HepG2 (cell line): ENCODE results near the gene LIPT1. TPM values are rescaled to one million over a fixed set of nuclear protein-coding genes. Genes with fewer than 3 reads are reported as not detected.

Experiments used
- ATRX ChIP-seq: sonication (generic); formaldehyde crosslinking; IDR thresholded peaks from 2 replicates; pipeline ENCODE4 v1.4.0; 2020; ENCODE audit warnings: missing genetic modification reagents, borderline replicate concordance
- FOSL2 ChIP-seq: sonication (generic); formaldehyde crosslinking; IDR thresholded peaks from 2 replicates; pipeline ENCODE4 v1.4.0; 2020; ENCODE audit warnings: missing genetic modification reagents
- GTF3A ChIP-seq: sonication (generic); formaldehyde crosslinking; conservative IDR thresholded peaks from 2 replicates; pipeline ENCODE4 v1.4.0; 2020; ENCODE audit warnings: mild to moderate bottlenecking, missing genetic modification reagents
- KDM6A ChIP-seq: IDR thresholded peaks from 2 replicates; pipeline ENCODE4 v1.6.1; 2016; ENCODE audit warnings: low read depth
- NFATC3 ChIP-seq: sonication (generic); formaldehyde crosslinking; IDR thresholded peaks from 2 replicates; pipeline ENCODE4 v1.5.1; 2020; ENCODE audit warnings: mild to moderate bottlenecking, missing genetic modification reagents
- NR2F1 ChIP-seq, 2 experiments: fragments of 450-650 bp in 1 of 2; formaldehyde crosslinking in 1 of 2; IDR thresholded peaks; 2 replicates each; pipeline versions ENCODE4 v1.5.0 to v1.6.1; 2016 to 2020; ENCODE audit warnings: mild to moderate bottlenecking in 1 of 2, missing compliant biosample characterization in 1 of 2, missing genetic modification reagents in 1 of 2, moderate library complexity in 1 of 2
- NRL ChIP-seq: sonication (generic); formaldehyde crosslinking; IDR thresholded peaks from 2 replicates; pipeline ENCODE4 v1.5.0; 2020; ENCODE audit warnings: missing genetic modification reagents, mild to moderate bottlenecking, moderate library complexity, borderline replicate concordance
- PAF1 ChIP-seq: IDR thresholded peaks from 2 replicates; pipeline ENCODE4 v1.6.1; 2016; ENCODE audit warnings: missing genetic modification reagents, missing compliant biosample characterization
- RAD21 ChIP-seq: fragments of 450-650 bp; formaldehyde crosslinking; IDR thresholded peaks from 2 replicates; pipeline ENCODE4 v1.5.0; 2020; ENCODE audit warnings: mild to moderate bottlenecking
- RAD51 ChIP-seq: fragments of 450-650 bp; IDR thresholded peaks from 2 replicates; pipeline ENCODE4 v1.6.1; 2016; ENCODE audit warnings: borderline replicate concordance
- SNAPC2 ChIP-seq: sonication (generic); formaldehyde crosslinking; IDR thresholded peaks from 2 replicates; pipeline ENCODE4 v1.8.1; 2022; ENCODE audit warnings: mild to moderate bottlenecking, missing genetic modification reagents
- YEATS4 ChIP-seq: sonication (generic); formaldehyde crosslinking; IDR thresholded peaks from 2 replicates; pipeline ENCODE4 v1.4.0; 2020; ENCODE audit warnings: missing genetic modification reagents, borderline replicate concordance
- polyA plus RNA-seq, 8 experiments: library from polyadenylated mRNA; depleted of rRNA in 3 of 8; stranded (reverse) in 7 of 8; unstranded in 1 of 8; fragments of >200 nt; fragmentation: Illumina TruSeq in 4 of 8; extraction: Trizol in 4 of 8; gene quantifications; 2 replicates each; pipeline versions ENCODE4 v1.2.1 to v1.2.3, GENCODE V29; 2011 to 2016; ENCODE audit warnings: low read depth in 4 of 8, missing spikeins in 1 of 8, mixed read lengths in 1 of 8; ENCODE audit not compliant: insufficient read depth in 1 of 8
- total RNA-seq, 5 experiments: library from RNA; depleted of rRNA; stranded (reverse); fragments of >200 nt; fragmentation: Illumina TruSeq; extraction: Trizol; gene quantifications; 2 replicates each; pipeline ENCODE4 v1.2.3, GENCODE V29; 2016; ENCODE audit warnings: low read depth in 1 of 5
- TF ChIP-seq, protein P1 (sequence below): sonication (generic); formaldehyde crosslinking; IDR thresholded peaks from 2 replicates; pipeline ENCODE4 v1.8.0; 2022; ENCODE audit warnings: low read depth, missing genetic modification reagents
- TF ChIP-seq, protein P2 (sequence below): sonication (generic); formaldehyde crosslinking; IDR thresholded peaks from 2 replicates; pipeline ENCODE4 v1.4.0; 2020; ENCODE audit warnings: mild to moderate bottlenecking, missing genetic modification reagents
- TF ChIP-seq, protein P3 (sequence below): sonication (generic); formaldehyde crosslinking; IDR thresholded peaks from 2 replicates; pipeline ENCODE4 v1.8.1; 2022; ENCODE audit warnings: low read depth, mild to moderate bottlenecking, missing genetic modification reagents
- TF ChIP-seq, protein P4 (sequence below): sonication (generic); formaldehyde crosslinking; IDR thresholded peaks from 2 replicates; pipeline ENCODE4 v1.5.1; 2020; ENCODE audit warnings: mild to moderate bottlenecking, missing genetic modification reagents, moderate library complexity
- TF ChIP-seq, protein P5 (sequence below): sonication (generic); formaldehyde crosslinking; IDR thresholded peaks from 2 replicates; pipeline ENCODE4 v1.4.0; 2020; ENCODE audit warnings: missing genetic modification reagents, mild to moderate bottlenecking, borderline replicate concordance

The LIPT1 gene
- total and polyA plus RNA-seq, 2 of the 13 experiments (the other 11 are each of a cell fraction or from before 2014, with no cell fraction given): 8.0 to 9.6 TPM

DNA sequence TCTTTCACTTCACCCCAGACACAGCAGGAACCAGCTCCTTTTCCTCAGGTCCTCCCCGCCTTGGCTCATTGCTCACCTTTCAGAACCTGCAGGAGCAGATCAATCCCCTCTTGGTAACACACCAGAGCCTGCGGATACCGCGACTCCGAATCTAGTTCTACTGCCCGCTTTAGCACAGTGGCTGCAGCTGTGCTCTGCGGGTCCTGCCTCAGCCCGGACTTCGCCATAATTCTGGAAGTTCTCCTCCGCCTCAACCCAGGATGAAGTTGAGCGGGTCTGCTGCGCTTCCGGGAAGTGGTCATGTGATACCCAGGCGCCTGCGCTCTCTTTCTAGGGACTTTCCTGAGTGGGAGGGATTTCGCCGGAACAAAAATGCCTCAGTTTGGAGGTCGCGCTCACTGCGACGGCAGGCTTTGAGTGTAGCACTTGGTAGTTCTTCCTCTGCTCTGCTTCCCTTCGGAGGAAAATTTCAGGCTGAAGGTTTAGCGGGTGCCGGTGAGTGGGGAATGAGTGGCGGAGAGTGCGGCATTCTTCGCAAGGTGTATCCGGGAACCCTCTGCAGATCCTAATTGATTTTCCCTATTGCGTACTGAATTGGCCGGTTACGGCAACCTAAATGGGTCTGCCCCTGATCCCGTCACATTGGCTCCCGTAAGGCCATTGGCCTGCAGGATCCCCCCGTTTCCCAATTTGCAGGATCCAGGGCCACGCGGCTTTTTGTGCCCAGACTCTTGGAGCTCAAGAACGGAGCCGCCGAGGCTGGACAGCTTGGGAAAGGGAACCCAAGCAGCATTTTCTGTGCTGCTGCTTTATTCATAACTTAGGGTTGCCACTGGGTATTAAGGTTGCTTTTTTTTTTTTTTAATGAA lies 26.2 kb downstream of the LIPT1 start, which contains the start of the genes MITD1 and MRPL30 (continued):
- 0 out of 2 replicates have a peak, but pooled peaks have one; percentile 80 for TF ChIP-seq GTF3A (CRISPR knock-in tag)
- TF ChIP-seq ATRX (CRISPR knock-in tag): no peak
- no peak; the same call in none of the 2 replicates for TF ChIP-seq RAD21
- no peak for TF ChIP-seq PAF1
- TF ChIP-seq, protein P1, sequence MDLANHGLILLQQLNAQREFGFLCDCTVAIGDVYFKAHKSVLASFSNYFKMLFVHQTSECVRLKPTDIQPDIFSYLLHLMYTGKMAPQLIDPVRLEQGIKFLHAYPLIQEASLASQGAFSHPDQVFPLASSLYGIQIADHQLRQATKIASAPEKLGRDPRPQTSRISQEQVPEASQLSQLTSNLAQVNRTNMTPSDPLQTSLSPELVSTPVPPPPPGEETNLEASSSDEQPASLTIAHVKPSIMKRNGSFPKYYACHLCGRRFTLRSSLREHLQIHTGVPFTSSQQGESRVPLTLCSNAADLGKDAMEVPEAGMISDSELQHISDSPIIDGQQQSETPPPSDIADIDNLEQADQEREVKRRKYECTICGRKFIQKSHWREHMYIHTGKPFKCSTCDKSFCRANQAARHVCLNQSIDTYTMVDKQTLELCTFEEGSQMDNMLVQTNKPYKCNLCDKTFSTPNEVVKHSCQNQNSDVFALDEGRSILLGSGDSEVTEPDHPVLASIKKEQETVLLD (CRISPR knock-in tag): peak; percentile 91
- TF ChIP-seq, protein P2, sequence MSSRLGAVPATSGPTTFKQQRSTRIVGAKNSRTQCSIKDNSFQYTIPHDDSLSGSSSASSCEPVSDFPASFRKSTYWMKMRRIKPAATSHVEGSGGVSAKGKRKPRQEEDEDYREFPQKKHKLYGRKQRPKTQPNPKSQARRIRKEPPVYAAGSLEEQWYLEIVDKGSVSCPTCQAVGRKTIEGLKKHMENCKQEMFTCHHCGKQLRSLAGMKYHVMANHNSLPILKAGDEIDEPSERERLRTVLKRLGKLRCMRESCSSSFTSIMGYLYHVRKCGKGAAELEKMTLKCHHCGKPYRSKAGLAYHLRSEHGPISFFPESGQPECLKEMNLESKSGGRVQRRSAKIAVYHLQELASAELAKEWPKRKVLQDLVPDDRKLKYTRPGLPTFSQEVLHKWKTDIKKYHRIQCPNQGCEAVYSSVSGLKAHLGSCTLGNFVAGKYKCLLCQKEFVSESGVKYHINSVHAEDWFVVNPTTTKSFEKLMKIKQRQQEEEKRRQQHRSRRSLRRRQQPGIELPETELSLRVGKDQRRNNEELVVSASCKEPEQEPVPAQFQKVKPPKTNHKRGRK: peak; percentile 82; the same call in 1 of the 2 replicates
- TF ChIP-seq YEATS4 (CRISPR knock-in tag): peak; percentile 97
- peak; percentile 75; the same call in 1 of the 2 replicates for TF ChIP-seq NRL (CRISPR knock-in tag)
- TF ChIP-seq, protein P3, sequence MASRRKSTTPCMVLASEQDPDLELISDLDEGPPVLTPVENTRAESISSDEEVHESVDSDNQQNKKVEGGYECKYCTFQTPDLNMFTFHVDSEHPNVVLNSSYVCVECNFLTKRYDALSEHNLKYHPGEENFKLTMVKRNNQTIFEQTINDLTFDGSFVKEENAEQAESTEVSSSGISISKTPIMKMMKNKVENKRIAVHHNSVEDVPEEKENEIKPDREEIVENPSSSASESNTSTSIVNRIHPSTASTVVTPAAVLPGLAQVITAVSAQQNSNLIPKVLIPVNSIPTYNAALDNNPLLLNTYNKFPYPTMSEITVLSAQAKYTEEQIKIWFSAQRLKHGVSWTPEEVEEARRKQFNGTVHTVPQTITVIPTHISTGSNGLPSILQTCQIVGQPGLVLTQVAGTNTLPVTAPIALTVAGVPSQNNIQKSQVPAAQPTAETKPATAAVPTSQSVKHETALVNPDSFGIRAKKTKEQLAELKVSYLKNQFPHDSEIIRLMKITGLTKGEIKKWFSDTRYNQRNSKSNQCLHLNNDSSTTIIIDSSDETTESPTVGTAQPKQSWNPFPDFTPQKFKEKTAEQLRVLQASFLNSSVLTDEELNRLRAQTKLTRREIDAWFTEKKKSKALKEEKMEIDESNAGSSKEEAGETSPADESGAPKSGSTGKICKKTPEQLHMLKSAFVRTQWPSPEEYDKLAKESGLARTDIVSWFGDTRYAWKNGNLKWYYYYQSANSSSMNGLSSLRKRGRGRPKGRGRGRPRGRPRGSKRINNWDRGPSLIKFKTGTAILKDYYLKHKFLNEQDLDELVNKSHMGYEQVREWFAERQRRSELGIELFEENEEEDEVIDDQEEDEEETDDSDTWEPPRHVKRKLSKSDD: peak; percentile 92
- TF ChIP-seq SNAPC2: 0 out of 2 replicates have a peak, but pooled peaks have one; percentile 68
- TF ChIP-seq, protein P4, sequence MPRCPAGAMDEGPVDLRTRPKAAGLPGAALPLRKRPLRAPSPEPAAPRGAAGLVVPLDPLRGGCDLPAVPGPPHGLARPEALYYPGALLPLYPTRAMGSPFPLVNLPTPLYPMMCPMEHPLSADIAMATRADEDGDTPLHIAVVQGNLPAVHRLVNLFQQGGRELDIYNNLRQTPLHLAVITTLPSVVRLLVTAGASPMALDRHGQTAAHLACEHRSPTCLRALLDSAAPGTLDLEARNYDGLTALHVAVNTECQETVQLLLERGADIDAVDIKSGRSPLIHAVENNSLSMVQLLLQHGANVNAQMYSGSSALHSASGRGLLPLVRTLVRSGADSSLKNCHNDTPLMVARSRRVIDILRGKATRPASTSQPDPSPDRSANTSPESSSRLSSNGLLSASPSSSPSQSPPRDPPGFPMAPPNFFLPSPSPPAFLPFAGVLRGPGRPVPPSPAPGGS (CRISPR knock-in tag): peak; percentile 94
- TF ChIP-seq RAD51: peak; percentile 90
- TF ChIP-seq NR2F1 (CRISPR knock-in tag; IDR thresholded peaks at IDR 0.05): peak in 1 of 2 experiments; percentile 18; a peak in 1 of 4 replicates
- TF ChIP-seq NFATC3 (CRISPR knock-in tag): peak; percentile 99
- TF ChIP-seq KDM6A: peak; percentile 31; the same call in 1 of the 2 replicates
- TF ChIP-seq FOSL2 (CRISPR knock-in tag): peak; percentile 70
- TF ChIP-seq, protein P5, sequence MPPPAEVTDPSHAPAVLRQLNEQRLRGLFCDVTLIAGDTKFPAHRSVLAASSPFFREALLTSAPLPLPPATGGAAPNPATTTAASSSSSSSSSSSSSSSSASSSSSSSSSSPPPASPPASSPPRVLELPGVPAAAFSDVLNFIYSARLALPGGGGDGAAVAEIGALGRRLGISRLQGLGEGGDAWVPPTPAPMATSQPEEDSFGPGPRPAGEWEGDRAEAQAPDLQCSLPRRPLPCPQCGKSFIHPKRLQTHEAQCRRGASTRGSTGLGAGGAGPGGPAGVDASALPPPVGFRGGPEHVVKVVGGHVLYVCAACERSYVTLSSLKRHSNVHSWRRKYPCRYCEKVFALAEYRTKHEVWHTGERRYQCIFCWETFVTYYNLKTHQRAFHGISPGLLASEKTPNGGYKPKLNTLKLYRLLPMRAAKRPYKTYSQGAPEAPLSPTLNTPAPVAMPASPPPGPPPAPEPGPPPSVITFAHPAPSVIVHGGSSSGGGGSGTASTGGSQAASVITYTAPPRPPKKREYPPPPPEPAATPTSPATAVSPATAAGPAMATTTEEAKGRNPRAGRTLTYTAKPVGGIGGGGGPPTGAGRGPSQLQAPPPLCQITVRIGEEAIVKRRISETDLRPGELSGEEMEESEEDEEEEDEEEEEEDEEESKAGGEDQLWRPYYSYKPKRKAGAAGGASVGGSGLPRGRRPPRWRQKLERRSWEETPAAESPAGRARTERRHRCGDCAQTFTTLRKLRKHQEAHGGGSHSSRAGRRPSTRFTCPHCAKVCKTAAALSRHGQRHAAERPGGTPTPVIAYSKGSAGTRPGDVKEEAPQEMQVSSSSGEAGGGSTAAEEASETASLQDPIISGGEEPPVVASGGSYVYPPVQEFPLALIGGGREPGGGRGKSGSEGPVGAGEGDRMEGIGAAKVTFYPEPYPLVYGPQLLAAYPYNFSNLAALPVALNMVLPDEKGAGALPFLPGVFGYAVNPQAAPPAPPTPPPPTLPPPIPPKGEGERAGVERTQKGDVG (CRISPR knock-in tag): peak; percentile 97
